ENCODE results near the gene MYPN. TPM values are rescaled to one million over a fixed set of nuclear protein-coding genes. Genes with fewer than 3 reads are reported as not detected.

The MYPN gene
- total RNA-seq, 2 experiments from 2014 or later: not detected

- H3K4me1 Mint-ChIP-seq (ENCODE audit: low read depth): no peaks in the 10 kb centered on the region
Measured at GRCh38 chr10:68253346-68253745, 144.1 kb downstream of the MYPN start.

DNA sequence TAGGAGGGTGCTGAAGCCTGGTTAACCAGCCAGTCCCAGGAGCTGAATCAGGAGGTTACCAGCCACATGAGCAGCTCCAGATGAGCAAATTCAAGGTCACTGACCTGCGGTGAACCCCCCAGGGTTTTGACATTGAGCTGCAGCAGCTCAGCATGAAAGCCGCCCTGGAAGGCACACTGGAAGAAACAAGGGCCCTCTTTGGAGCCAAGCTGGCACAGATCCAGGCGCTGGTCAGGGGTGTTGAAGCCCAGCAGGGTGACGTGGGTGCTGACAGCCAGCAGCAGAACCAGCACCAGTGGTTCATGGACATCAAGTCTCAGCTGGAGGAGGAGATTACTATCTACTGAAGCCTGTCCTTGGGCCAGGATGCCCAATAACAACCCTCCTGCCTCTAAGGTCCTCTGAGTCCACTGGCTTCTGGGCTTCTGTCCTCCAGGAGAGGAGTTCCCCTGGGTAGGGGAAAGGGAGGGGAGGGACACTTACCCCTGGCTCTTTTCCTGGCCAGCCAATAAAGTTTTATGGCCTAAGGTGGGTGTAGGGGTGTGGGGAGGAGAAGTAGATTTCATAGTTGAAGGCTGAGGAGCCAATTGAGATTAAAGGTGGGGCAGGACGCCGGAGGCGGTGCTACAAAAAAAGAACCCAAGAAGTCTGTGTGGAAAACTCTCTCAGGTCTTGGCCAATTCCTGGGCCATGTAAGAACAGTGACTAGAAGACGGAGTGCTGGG is 152.0 kb downstream of the MYPN start:
- Mint-ChIP-seq H3K36me3 (ENCODE audit: low read depth) (no peaks in the 10 kb centered on the region), H3K4me3 (no peak overlapping the region), H3K9me3 (no peaks in the 10 kb centered on the region), H3K4me1 (ENCODE audit: low read depth) (no peaks in the 10 kb centered on the region), H3K27ac (no peak overlapping the region), H3K27me3 (no peaks in the 10 kb centered on the region)
- H3K4me1 ChIP-seq (ENCODE audit: insufficient read depth, low read length): no peaks in the 10 kb centered on the region
- no peaks in the 10 kb centered on the region for H3K27me3 ChIP-seq (ENCODE audit: control insufficient read depth in 1 of 2, insufficient read depth in 2 of 2, low read length in 2 of 2)
- intact Hi-C loops (cut with DNase I, micrococcal nuclease): no loop called here
- H3K9me3 ChIP-seq (ENCODE audit: control insufficient read depth in 1 of 2, insufficient read depth in 1 of 2, low read length in 2 of 2): peaks cover 0 to 11% of the 10 kb centered on the region in 2 experiments
- no peaks in the 10 kb centered on the region for H3K36me3 ChIP-seq (ENCODE audit: insufficient read depth, low read length)
- ChIA-PET POLR2A (no interaction called here), CTCF (no interaction called here)
- ATAC-seq (ENCODE audit: poor library complexity) (no peak), DNase-seq (no peak)
- no peak overlapping the region for H3K4me3 ChIP-seq (ENCODE audit: low read length)
- TF ChIP-seq, protein P1, sequence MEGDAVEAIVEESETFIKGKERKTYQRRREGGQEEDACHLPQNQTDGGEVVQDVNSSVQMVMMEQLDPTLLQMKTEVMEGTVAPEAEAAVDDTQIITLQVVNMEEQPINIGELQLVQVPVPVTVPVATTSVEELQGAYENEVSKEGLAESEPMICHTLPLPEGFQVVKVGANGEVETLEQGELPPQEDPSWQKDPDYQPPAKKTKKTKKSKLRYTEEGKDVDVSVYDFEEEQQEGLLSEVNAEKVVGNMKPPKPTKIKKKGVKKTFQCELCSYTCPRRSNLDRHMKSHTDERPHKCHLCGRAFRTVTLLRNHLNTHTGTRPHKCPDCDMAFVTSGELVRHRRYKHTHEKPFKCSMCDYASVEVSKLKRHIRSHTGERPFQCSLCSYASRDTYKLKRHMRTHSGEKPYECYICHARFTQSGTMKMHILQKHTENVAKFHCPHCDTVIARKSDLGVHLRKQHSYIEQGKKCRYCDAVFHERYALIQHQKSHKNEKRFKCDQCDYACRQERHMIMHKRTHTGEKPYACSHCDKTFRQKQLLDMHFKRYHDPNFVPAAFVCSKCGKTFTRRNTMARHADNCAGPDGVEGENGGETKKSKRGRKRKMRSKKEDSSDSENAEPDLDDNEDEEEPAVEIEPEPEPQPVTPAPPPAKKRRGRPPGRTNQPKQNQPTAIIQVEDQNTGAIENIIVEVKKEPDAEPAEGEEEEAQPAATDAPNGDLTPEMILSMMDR (IDR thresholded peaks at IDR 0.05): no peak
- H3K27ac ChIP-seq (ENCODE audit: low read depth in 1 of 2, low read length in 2 of 2): no peak overlapping the region

More at GRCh38 chr10:68253346-68253745, 144.1 kb downstream of the MYPN start:
- TF ChIP-seq, protein P1 (IDR thresholded peaks at IDR 0.05): no peak
- Histone ChIP-seq H3K27me3 (ENCODE audit: control insufficient read depth in 1 of 2, insufficient read depth in 2 of 2, low read length in 2 of 2) (no peaks in the 10 kb centered on the region), H3K4me1 (ENCODE audit: insufficient read depth, low read length) (no peaks in the 10 kb centered on the region), H3K4me3 (ENCODE audit: low read length) (no peak overlapping the region), H3K9me3 (ENCODE audit: control insufficient read depth in 1 of 2, insufficient read depth in 1 of 2, low read length in 2 of 2) (no peaks in the 10 kb centered on the region), H3K36me3 (ENCODE audit: insufficient read depth, low read length) (no peaks in the 10 kb centered on the region), H3K27ac (ENCODE audit: low read depth in 1 of 2, low read length in 2 of 2) (no peak overlapping the region)
- ChIA-PET POLR2A (no interaction called here), CTCF (no interaction called here)
- DNase-seq: no peak
- H3K9me3 Mint-ChIP-seq: no peaks in the 10 kb centered on the region
- H3K27me3 Mint-ChIP-seq: no peaks in the 10 kb centered on the region
- intact Hi-C loops (cut with DNase I, micrococcal nuclease): no loop called here
- ATAC-seq (ENCODE audit: poor library complexity): no peak
- no peaks in the 10 kb centered on the region for H3K36me3 Mint-ChIP-seq (ENCODE audit: low read depth)
- H3K27ac Mint-ChIP-seq: no peak overlapping the region
- H3K4me3 Mint-ChIP-seq: no peak overlapping the region

Other genes with a start within 250 kb of the MYPN start
- gene SIRT1, start 224.8 kb upstream of the MYPN start, total RNA-seq: 10 to 100 TPM; 57.6 to 62.9 TPM
- gene HERC4, start 34.2 kb upstream of the MYPN start, total RNA-seq: 10 to 100 TPM; 46.0 to 46.8 TPM
- gene ATOH7, start 122.6 kb downstream of the MYPN start, total RNA-seq: not detected
- gene HNRNPH3, start 222.6 kb downstream of the MYPN start, total RNA-seq: 100 to 1,000 TPM; 227 to 228 TPM
- 1 to 10 TPM; 1.6 to 1.7 TPM for gene PBLD, start 223.4 kb downstream of the MYPN start, total RNA-seq

All from CD4-positive, alpha-beta T cell (primary cell).